ENCODE results near the gene NR6A1.

DNA sequence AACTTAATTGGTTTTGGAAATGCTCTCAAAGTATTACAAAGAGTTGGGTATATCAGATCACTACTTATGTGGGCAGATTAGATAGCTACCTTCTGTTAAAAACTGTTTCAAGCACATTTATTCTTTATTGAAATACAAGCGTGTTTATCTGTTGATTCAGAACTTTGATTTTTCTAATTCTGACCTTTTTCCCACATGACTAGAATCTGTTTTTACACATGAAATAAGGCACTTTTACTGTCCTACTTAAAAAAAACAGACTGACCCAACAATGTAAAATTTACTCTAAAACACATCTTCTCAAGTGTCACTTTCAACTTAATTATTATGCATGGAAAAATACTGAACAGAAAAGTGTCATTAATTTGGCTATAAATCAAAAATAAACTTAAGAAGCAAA is 4.8 kb downstream of the NR6A1 start:
- TF ChIP-seq, protein P1, sequence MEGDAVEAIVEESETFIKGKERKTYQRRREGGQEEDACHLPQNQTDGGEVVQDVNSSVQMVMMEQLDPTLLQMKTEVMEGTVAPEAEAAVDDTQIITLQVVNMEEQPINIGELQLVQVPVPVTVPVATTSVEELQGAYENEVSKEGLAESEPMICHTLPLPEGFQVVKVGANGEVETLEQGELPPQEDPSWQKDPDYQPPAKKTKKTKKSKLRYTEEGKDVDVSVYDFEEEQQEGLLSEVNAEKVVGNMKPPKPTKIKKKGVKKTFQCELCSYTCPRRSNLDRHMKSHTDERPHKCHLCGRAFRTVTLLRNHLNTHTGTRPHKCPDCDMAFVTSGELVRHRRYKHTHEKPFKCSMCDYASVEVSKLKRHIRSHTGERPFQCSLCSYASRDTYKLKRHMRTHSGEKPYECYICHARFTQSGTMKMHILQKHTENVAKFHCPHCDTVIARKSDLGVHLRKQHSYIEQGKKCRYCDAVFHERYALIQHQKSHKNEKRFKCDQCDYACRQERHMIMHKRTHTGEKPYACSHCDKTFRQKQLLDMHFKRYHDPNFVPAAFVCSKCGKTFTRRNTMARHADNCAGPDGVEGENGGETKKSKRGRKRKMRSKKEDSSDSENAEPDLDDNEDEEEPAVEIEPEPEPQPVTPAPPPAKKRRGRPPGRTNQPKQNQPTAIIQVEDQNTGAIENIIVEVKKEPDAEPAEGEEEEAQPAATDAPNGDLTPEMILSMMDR (IDR thresholded peaks at IDR 0.05): no peak
- no peak for TF ChIP-seq EZH2 (IDR thresholded peaks at IDR 0.05)
- no peak for TF ChIP-seq EZH2phosphoT487 (IDR thresholded peaks at IDR 0.05)

Measured in neural progenitor cell (in vitro differentiated cells).